NCI-H82 treated with DMSO at 0.1 percent for 48 hours (cell line): ENCODE measurements around the gene OR7A10.
"Not testable (repeated sequence)": the region's sequence is repeated elsewhere in the genome, so short reads cannot be mapped to it uniquely, and the experiment has no call there.

ENCODE experiments used
- DNase-seq: peaks from one replicate; lab custom pipeline; 2025; ENCODE audit not compliant: unreplicated experiment; lab: John Stamatoyannopoulos, UW

The OR7A10 gene

GRCh38 chr19:14796021-14796420 is 52.7 kb downstream of the OR7A10 start:
- DNase-seq = no peak

- DNase-seq = no peak
Observed at GRCh38 chr19:14795078-14795721, 53.5 kb downstream of the OR7A10 start.

DNA sequence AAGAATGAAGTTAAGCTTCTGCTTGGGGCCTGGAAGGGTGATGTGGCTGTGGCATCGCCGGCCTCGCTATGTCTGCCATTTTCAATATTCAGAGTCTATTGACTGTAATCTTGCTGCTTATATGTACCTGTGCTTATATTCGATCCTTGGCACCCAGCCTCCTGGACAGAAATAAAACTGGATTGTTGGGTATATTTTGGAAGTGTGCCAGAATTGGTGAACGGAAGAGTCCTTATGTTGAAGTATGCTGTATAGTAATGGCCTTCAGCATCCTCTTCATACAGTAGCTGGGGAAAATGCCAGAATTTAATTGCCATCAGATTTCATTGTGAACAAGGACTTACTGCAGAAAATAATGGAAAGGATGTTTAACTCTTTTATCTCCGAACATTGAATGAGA is 56.5 kb downstream of the OR7A10 start:
- DNase-seq = not testable (repeated sequence)
